HG02938 (cell line): Measurements from ENCODE around the gene CACNA2D3.

Experiments
- ATAC-seq: cut with Tn5 transposase; IDR thresholded peaks from one replicate; pipeline ENCODE4 v1.9.1; 2021; ENCODE audit warnings: mild to moderate bottlenecking, moderate library complexity; ENCODE audit not compliant: unreplicated experiment

CACNA2D3 gene

DNA sequence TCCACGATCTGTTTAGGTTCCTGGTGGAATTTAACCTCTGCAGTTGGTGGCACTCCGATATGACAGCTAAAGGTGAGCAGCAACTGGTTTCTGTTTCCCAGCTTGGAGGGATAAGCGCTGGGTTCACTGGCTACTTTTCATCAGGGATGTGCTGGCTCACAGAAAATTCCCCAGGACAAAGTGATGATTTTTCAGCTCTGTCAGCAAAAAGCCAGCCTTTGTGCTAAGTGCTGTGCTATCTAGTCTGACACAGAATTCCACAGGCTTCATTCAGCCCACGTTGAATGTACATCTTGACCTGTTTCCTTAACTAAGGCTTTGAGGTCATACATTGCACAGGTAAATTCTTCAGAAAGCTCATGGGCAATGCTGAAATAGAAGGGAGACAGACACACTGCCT lies 887.0 kb downstream of the CACNA2D3 start:
- ATAC-seq = no peak

DNA sequence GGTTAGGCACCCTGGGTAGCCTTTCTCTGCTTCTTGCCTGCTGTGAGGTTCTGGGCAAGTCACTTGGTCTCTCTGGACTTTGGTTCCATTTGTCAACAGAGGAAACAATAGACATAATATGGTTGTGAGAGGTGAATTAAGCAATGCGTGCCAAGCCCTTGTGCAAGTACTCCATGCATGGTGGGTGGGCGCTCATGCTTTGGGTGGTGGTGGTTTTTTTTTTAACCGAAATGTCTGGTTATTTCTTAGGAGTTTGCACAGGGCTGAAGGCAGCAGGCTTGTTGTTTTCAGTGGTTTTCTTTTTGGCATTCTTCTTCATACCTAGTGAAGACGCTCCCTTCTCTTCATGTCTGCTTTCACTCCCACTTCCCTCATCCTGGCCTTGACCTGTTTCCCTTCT lies 889.7 kb downstream of the CACNA2D3 start:
- no peak for ATAC-seq

GRCh38 chr3:55013145-55013925 lies 891.0 kb downstream of the CACNA2D3 start:
- no peak for ATAC-seq

DNA sequence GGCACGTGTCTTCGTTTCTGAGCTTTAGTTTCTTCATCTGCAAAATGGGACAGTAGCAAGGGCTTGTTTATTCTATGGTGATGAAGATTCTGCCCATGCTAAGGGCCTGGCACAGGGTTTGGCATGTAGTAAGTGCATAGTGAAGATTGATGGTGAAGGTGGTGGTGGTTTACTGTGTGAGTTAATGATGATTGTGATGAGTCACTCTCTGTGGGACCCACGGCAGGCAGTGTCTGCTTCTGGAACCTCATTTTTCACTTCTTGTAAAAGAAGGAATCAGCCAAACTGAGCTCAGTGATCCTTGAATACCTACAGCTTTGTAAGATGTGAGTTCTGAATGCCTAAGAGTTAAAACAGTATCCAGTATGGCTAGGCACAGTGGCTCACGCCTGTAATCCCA lies 891.7 kb downstream of the CACNA2D3 start:
- ATAC-seq = no peak

DNA sequence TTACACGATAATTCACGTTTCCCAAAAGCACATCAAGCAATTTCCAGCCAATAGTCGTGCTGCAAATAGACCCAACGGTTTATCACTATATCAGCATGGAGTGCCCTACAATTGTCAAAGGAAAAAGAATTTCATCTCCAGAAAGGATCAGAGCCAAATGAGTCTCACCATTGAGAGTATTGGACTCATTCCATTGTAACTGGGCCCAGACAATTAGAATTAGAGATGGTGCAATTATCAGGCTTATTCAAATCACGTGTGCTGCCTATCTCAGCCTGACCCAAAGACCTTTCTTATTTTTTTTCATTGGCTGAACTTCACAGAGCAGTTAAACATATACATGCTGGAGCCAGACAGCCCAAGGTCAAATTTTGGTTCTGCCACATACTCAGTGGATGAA lies 892.6 kb downstream of the CACNA2D3 start:
- no peak for ATAC-seq

DNA sequence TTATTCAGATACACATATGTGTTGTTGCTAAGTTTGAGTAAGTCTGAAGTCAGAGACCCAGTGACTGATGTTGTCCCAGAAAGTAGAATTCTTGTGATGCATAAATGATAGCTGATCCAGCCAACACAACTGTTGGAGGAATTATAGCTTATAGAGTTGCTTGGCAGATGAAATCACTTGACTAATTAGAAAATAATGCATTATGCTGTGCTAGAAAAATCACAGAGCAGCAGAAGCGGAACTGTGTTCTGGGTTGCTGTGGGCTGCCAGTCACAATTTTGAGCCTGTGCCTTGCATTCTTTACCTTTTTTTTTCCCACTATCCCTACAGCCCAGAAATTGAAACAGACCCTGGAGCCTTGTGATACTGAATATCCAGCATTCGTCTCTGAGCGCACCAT lies 895.5 kb downstream of the CACNA2D3 start:
- no peak for ATAC-seq

- no peak for ATAC-seq
Observed at GRCh38 chr3:55030938-55031337, 908.6 kb downstream of the CACNA2D3 start.

GRCh38 chr3:55036883-55037577 lies 914.7 kb downstream of the CACNA2D3 start:
- no peak for ATAC-seq

DNA sequence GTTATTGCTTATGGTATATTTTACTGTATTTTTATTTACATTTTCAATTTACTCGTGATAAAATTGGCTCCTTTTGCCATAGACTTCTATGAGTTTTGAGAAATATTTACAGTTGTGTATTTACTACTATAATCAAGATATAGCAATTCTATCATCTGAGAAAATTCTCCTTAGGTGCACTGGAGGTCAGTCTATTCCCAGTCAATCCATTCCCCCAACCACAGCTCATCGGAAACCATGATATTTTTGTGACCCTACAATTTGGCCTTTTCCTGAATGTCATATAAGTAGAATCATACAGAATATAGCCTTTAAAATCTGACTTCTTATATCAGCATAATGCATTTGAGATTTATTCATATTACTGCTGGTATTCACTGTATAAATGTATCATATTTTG lies 920.2 kb downstream of the CACNA2D3 start:
- ATAC-seq = no peak

DNA sequence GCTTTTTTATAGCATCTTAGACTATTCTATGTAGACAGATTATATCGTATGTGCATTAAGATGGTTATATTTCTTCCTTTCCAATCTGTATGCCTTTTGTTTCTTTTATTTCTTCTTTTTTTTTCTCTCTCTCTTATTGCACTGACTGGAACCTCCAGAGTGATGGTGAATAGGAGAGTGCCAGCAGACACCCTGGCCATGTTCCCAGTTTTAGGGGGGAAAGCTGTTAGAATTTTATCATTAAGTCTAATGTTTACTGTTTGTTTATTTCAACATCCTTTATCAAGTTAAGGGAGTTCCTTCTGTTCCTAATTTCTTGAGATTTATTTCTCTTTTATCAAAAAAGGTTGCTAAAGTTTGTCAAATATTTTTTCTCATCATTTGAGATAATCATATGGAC lies 922.1 kb downstream of the CACNA2D3 start:
- no peak for ATAC-seq

DNA sequence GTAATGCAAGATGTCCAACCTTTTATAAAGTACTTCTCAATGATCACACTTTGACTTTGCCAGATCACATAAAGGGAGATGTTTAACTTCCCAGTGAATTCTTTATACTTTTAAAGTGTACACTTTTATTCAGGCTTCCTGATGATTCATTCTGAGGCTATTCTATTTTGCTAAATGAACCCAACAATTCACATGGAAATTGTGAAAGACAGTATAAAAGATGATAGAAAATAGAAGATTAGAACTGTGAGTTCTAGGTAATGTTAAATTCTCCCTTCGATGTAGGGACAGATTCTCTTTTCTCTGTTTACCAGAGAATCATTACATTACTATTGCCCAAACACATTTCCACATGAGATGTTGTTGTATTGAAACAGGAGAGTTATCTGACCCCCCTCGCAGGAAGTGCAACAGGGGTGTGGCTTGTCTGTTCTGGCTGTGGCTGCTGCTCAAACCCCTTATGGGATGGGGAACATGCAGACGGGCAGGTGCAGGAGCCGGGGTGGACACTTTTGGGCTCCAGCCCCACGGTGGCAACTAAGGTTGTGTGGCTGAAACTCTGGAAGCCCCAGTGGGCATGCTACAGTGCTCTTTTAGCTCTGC lies 936.8 kb downstream of the CACNA2D3 start:
- no peak for ATAC-seq

- no peak for ATAC-seq
Observed at GRCh38 chr3:55060896-55061719, 938.8 kb downstream of the CACNA2D3 start.

GRCh38 chr3:55061720-55062034 lies 939.3 kb downstream of the CACNA2D3 start:
- no peak for ATAC-seq

DNA sequence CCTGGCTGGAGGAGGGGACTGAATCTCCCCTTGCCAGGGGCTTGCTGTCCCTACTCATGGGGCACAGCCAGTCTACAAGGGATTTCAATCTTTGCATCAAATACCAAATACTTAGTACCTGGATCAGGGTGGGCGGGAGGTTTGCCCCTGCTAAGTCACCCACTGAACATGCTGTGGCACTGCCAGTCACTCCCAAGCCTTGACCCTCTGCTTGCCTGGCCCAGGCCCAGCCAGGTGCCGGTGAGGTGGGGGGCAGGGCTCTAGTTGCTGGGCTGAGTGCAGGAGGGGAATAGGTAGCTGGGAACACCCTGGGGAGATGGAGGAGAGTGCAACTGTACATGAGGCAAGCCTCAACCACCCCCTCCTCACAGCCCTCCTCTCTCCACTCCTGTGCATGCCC lies 941.8 kb downstream of the CACNA2D3 start:
- no peak for ATAC-seq

DNA sequence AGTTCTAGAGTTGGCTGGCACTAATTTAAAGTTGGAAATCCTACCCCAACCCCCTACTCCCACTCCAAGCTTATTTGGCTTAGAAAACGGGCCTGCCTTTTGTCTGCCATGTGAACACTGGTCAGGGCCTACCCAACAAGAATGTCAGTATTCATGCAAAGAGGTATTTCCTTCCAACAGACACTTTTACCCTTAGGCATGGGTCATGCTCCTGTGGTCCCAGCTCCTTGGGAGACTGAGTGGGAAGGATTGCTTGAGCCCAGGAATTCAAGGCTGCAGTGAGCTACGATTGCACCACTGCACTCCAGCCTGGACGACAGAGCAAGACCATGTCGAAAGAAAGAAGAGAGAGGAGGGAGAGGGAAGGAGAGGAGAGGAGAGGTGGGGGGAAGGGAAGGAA lies 943.0 kb downstream of the CACNA2D3 start:
- ATAC-seq = no peak

DNA sequence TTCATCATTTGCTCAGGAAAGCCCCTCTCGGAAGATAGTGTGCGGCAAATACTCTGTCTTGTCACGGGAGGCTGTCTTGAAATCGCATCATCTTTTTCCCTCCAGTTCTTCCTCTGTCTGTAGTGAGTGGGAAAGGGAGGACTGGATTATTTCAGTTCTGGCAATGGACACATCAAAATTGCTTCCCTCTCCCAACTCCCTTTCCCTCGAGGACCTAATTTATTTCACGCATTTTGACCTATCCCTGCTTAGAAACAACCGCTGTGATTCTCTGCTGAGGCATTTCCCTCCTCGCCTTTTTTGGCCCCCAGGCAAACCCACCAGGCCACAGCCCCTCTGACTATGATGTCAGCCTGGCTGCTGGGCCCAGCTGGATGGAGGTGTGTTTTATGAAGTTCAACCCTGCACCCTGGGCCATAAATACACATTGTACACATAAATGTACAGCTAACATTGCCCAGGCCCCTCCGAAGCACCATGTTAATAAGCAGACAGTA lies 944.2 kb downstream of the CACNA2D3 start:
- no peak for ATAC-seq

GRCh38 chr3:55069950-55070349 lies 947.6 kb downstream of the CACNA2D3 start:
- no peak for ATAC-seq

GRCh38 chr3:55074796-55075195 lies 952.4 kb downstream of the CACNA2D3 start:
- no peak for ATAC-seq

DNA sequence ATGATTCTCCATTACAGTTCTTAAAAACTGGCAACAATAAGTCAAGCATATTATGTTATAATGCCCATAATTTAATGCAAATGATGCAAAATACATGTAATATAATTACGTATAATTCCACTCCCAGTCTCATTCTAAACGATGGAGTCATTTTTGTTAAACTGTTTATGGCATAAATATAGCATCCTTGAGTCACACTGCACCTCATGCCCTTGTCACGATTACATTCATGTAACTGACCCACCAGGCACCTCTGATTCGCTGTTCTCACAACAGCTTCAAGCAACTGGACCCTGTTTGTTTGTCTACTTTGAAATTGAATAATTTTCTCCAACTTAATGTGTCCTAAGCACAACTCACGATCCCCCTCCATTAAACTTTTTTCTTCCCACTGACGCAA lies 953.5 kb downstream of the CACNA2D3 start:
- ATAC-seq = no peak

DNA sequence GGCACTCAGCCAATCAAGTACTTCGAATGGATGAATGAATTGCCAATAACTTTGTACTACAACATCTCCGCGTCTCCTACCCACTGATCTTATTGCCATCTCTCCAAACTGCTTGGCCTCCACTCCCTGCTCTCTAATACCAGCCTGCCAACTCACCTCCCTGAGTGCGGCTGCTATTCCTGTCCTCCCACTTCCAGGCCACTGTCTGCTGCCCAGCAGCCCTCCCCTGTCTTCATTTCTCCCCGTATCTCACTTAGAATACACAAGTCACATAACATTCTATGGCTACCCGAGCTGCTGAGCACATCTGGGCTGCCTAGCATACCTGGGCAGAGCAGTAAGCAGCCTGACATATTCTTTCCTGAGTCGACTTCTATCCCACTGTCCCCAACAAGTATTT lies 955.4 kb downstream of the CACNA2D3 start:
- ATAC-seq = no peak

DNA sequence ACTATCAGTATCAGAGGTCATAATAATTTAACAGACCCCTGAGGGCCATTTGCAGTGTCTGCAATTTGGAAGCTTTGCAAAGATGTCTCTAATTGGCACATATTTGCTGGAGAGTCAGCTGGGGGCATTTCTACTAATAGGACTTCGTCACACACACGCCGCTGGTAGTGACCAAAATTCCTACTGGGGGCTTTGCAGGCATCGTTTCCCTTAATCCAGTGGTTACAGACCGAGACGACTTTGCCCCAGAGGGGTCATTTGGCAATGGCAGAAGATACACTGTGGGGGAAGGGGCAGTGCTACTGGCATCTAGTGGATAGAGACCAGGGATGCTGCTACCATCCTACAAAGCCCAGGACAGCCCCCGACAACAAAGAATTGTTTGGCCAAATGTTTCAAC lies 956.5 kb downstream of the CACNA2D3 start:
- no peak for ATAC-seq
